Adipocyte (in vitro differentiated cells): ENCODE measurements around the gene HS3ST3B1.
A peak's percentile ranks its signal among the peaks of the same experiment; 100 is the strongest.

Source experiments
- DNase-seq: peaks from one replicate; pipeline ENCODE4 v3.0.0-alpha.2; 2015; ENCODE audit warnings: low read depth
- H3K27me3 ChIP-seq: replicated peaks from 2 replicates; pipeline ENCODE4 v1.7.0; 2013; ENCODE audit warnings: mild to moderate bottlenecking, low read length, moderate library complexity; ENCODE audit not compliant: control insufficient read depth, insufficient read depth
- H3K36me3 ChIP-seq: 2 replicates; pipeline ENCODE4 v1.7.0; 2013; ENCODE audit warnings: low read length, mild to moderate bottlenecking, moderate library complexity; ENCODE audit not compliant: control insufficient read depth, insufficient read depth, severe bottlenecking
- H3K4me1 ChIP-seq: 2 replicates; pipeline ENCODE4 v1.7.0; 2013; ENCODE audit warnings: mild to moderate bottlenecking, low read length, moderate library complexity; ENCODE audit not compliant: control insufficient read depth, insufficient read depth
- H3K4me3 ChIP-seq: 2 replicates; pipeline ENCODE4 v1.7.0; 2013; ENCODE audit warnings: mild to moderate bottlenecking, low read length, moderate library complexity
- H3K9ac ChIP-seq: 2 replicates; pipeline ENCODE4 v1.7.0; 2013; ENCODE audit warnings: mild to moderate bottlenecking, low read length, moderate library complexity
- H3K9me3 ChIP-seq: 2 replicates; pipeline ENCODE4 v1.7.0; 2013; ENCODE audit warnings: mild to moderate bottlenecking, low read length, moderate library complexity; ENCODE audit not compliant: control insufficient read depth

HS3ST3B1 gene

GRCh38 chr17:14296166-14296910 is 4.5 kb upstream of the HS3ST3B1 start:
- no peak for DNase-seq
- peaks cover 24% of the 10 kb centered on the region for H3K4me1 ChIP-seq
- no peak overlapping the region for H3K9ac ChIP-seq
- H3K36me3 ChIP-seq = no peaks in the 10 kb centered on the region
- H3K4me3 ChIP-seq = peak overlapping the region; percentile 95
- H3K27me3 ChIP-seq = peaks cover 7% of the 10 kb centered on the region
- H3K9me3 ChIP-seq = no peaks in the 10 kb centered on the region

- peaks cover 7% of the 10 kb centered on the region for H3K27me3 ChIP-seq
- peak; percentile 75 for DNase-seq
- H3K9ac ChIP-seq = peak overlapping the region; percentile 85
- H3K9me3 ChIP-seq = no peaks in the 10 kb centered on the region
- peaks cover 24% of the 10 kb centered on the region for H3K4me1 ChIP-seq
- H3K4me3 ChIP-seq = peak overlapping the region; percentile 95
- H3K36me3 ChIP-seq = no peaks in the 10 kb centered on the region
Observed at GRCh38 chr17:14297161-14297851, 3.6 kb upstream of the HS3ST3B1 start.

GRCh38 chr17:14298221-14298946 is 2.5 kb upstream of the HS3ST3B1 start:
- no peaks in the 10 kb centered on the region for H3K9me3 ChIP-seq
- H3K9ac ChIP-seq = peak overlapping the region; percentile 85
- H3K4me1 ChIP-seq = peaks cover 28% of the 10 kb centered on the region
- H3K27me3 ChIP-seq = peaks cover 7% of the 10 kb centered on the region
- peak overlapping the region; percentile 95 for H3K4me3 ChIP-seq
- DNase-seq = no peak
- no peaks in the 10 kb centered on the region for H3K36me3 ChIP-seq

GRCh38 chr17:14298947-14299279 is 2.0 kb upstream of the HS3ST3B1 start:
- H3K36me3 ChIP-seq = no peaks in the 10 kb centered on the region
- peaks cover 32% of the 10 kb centered on the region for H3K4me1 ChIP-seq
- peak overlapping the region; percentile 85 for H3K9ac ChIP-seq
- no peaks in the 10 kb centered on the region for H3K9me3 ChIP-seq
- peak overlapping the region; percentile 95 for H3K4me3 ChIP-seq
- peaks cover 7% of the 10 kb centered on the region for H3K27me3 ChIP-seq
- no peak for DNase-seq

GRCh38 chr17:14299280-14300141 is 1.4 kb upstream of the HS3ST3B1 start:
- Histone ChIP-seq H3K4me1 (peaks cover 34% of the 10 kb centered on the region), H3K9me3 (no peaks in the 10 kb centered on the region), H3K9ac (peak overlapping the region; percentile 85), H3K4me3 (peak overlapping the region; percentile 95), H3K36me3 (no peaks in the 10 kb centered on the region), H3K27me3 (peaks cover 7% of the 10 kb centered on the region)
- peak; percentile 68 for DNase-seq

GRCh38 chr17:14301279-14302090 is 604 bp downstream of the HS3ST3B1 start:
- Histone ChIP-seq H3K4me1 (peaks cover 54% of the 10 kb centered on the region), H3K9me3 (no peaks in the 10 kb centered on the region), H3K9ac (peak overlapping the region; percentile 94), H3K27me3 (no peaks in the 10 kb centered on the region), H3K4me3 (peak overlapping the region; percentile 95), H3K36me3 (no peaks in the 10 kb centered on the region)
- peak; percentile 61 for DNase-seq

GRCh38 chr17:14302091-14302430 is 1.2 kb downstream of the HS3ST3B1 start:
- Histone ChIP-seq H3K36me3 (no peaks in the 10 kb centered on the region), H3K9me3 (no peaks in the 10 kb centered on the region), H3K4me1 (peaks cover 55% of the 10 kb centered on the region), H3K4me3 (peak overlapping the region; percentile 95), H3K27me3 (no peaks in the 10 kb centered on the region), H3K9ac (peak overlapping the region; percentile 94)
- DNase-seq = peak; percentile 75

GRCh38 chr17:14302431-14303099 is 1.7 kb downstream of the HS3ST3B1 start:
- Histone ChIP-seq H3K27me3 (no peaks in the 10 kb centered on the region), H3K4me3 (peak overlapping the region; percentile 95), H3K36me3 (no peaks in the 10 kb centered on the region), H3K4me1 (peaks cover 60% of the 10 kb centered on the region), H3K9me3 (no peaks in the 10 kb centered on the region), H3K9ac (peak overlapping the region; percentile 94)
- DNase-seq = peak; percentile 98

- H3K4me1 ChIP-seq = peaks cover 60% of the 10 kb centered on the region
- no peaks in the 10 kb centered on the region for H3K9me3 ChIP-seq
- no peaks in the 10 kb centered on the region for H3K36me3 ChIP-seq
- peak; percentile 54 for DNase-seq
- peak overlapping the region; percentile 94 for H3K9ac ChIP-seq
- H3K27me3 ChIP-seq = no peaks in the 10 kb centered on the region
- H3K4me3 ChIP-seq = peak overlapping the region; percentile 95
Observed at GRCh38 chr17:14303343-14304221, 2.7 kb downstream of the HS3ST3B1 start.
